Endothelial cell of umbilical vein (primary cell): ENCODE measurements around the gene CC2D1A. TPM values are rescaled to one million over a fixed set of nuclear protein-coding genes. Genes with fewer than 3 reads are reported as not detected.

ENCODE experiments used
- BruUV-seq: library from RNA; stranded (reverse); fragments of 400-500 nt; replicated peaks from 2 replicates; lab custom pipeline; 2021; lab: Mats Ljungman, UMichigan
- CTCF ChIA-PET: fragments of 300-600, 350-600 bp; sonication (Branson Sonifier 250); formaldehyde crosslinking; loops from one replicate; lab custom pipeline; 2021; ENCODE audit warnings: antibody characterized with exemption, inconsistent platforms; lab: Charles Lee
- POLR2A ChIA-PET: fragments of 300-600, 350-600 bp; sonication (Branson Sonifier 250); formaldehyde crosslinking; loops from one replicate; lab custom pipeline; 2021; ENCODE audit warnings: antibody characterized with exemption, inconsistent platforms; lab: Charles Lee
- DNase-seq: peaks from one replicate; pipeline ENCODE4 v3.0.0-alpha.2; 2011; ENCODE audit warnings: low read depth, low spot score
- FAIRE-seq: peaks from 2 replicates; lab custom pipeline; 2011; peaks lifted over from hg19 to GRCh38; lab: Jason Lieb, UNC
- H2AFZ ChIP-seq: 2 replicates; pipeline ENCODE4 v1.6.0; 2012; ENCODE audit warnings: low read depth, low read length, control low read depth, inconsistent platforms
- H3K27ac ChIP-seq: 2 replicates; pipeline ENCODE4 v1.5.1; 2011; ENCODE audit warnings: low read depth, mild to moderate bottlenecking, control low read depth, low read length, moderate library complexity; ENCODE audit not compliant: insufficient read depth
- H3K27me3 ChIP-seq, 2 experiments: 2 replicates each; pipeline versions ENCODE4 v1.6.0 to v1.6.1; 2011; ENCODE audit warnings: low read length in 2 of 2, mixed read lengths in 1 of 2; ENCODE audit not compliant: control insufficient read depth in 2 of 2, insufficient read depth in 2 of 2
- H3K36me3 ChIP-seq, 2 experiments: 2 replicates in 1 of 2; 3 replicates in 1 of 2; pipeline ENCODE4 v1.5.1; 2011; ENCODE audit warnings: low read length in 2 of 2, mild to moderate bottlenecking in 1 of 2, moderate library complexity in 1 of 2; ENCODE audit not compliant: control insufficient read depth in 2 of 2, insufficient read depth in 2 of 2; ENCODE audit errors: extremely low read depth in 1 of 2
- H3K4me1 ChIP-seq: 3 replicates; pipeline ENCODE4 v1.5.1; 2011; ENCODE audit warnings: mild to moderate bottlenecking, low read length; ENCODE audit not compliant: control insufficient read depth, insufficient read depth; ENCODE audit errors: extremely low read depth
- H3K4me2 ChIP-seq: 2 replicates; pipeline ENCODE4 v1.6.1; 2011; ENCODE audit warnings: low read length, control low read depth, mixed read lengths; ENCODE audit not compliant: insufficient read depth
- H3K4me3 ChIP-seq, 3 experiments: fragments of 200-600 bp in 1 of 3; sonication (generic), shearing (Covaris generic) in 1 of 3; replicated peaks in 1 of 3; 2 replicates each; pipeline ENCODE4 v1.5.1; 2011 to 2016; ENCODE audit warnings: control low read depth in 3 of 3, low read length in 3 of 3, mild to moderate bottlenecking in 2 of 3, inconsistent platforms in 1 of 3, low read depth in 1 of 3, moderate library complexity in 1 of 3; ENCODE audit not compliant: insufficient read depth in 1 of 3
- H3K79me2 ChIP-seq: 2 replicates; pipeline ENCODE4 v1.6.0; 2012; ENCODE audit warnings: low read length, inconsistent platforms; ENCODE audit not compliant: control insufficient read depth, insufficient read depth
- H3K9ac ChIP-seq: replicated peaks from 2 replicates; pipeline ENCODE3; 2011; ENCODE audit warnings: low read length, control low read depth; ENCODE audit not compliant: insufficient read depth; ENCODE audit errors: extremely low read depth
- H3K9me1 ChIP-seq: replicated peaks from 3 replicates; pipeline ENCODE4 v1.6.0; 2011; ENCODE audit warnings: mild to moderate bottlenecking, low read length; ENCODE audit not compliant: control insufficient read depth, insufficient read depth; ENCODE audit errors: extremely low read depth
- H3K9me3 ChIP-seq: replicated peaks from 2 replicates; pipeline ENCODE4 v1.5.1; 2012; ENCODE audit warnings: low read length, inconsistent platforms; ENCODE audit not compliant: control insufficient read depth, insufficient read depth
- H4K20me1 ChIP-seq: replicated peaks from 2 replicates; pipeline ENCODE3; 2011; ENCODE audit warnings: mild to moderate bottlenecking, low read length; ENCODE audit not compliant: control insufficient read depth, insufficient read depth; ENCODE audit errors: extremely low read depth
- CTCF ChIP-seq, 2 donors: IDR thresholded peaks; 1 replicate in 1 of 2; 2 replicates in 1 of 2; pipeline ENCODE4 v1.5.1; 2011; ENCODE audit warnings: low read length in 2 of 2, mild to moderate bottlenecking in 2 of 2, moderate library complexity in 2 of 2, control low read depth in 1 of 2, inconsistent platforms in 1 of 2, low read depth in 1 of 2; ENCODE audit not compliant: insufficient read depth in 1 of 2; ENCODE audit errors: extremely low read depth in 1 of 2
- EZH2 ChIP-seq: IDR thresholded peaks from 2 replicates; pipeline ENCODE4 v1.6.1; 2012; ENCODE audit warnings: borderline replicate concordance, low read depth, mild to moderate bottlenecking, moderate library complexity, low read length, inconsistent platforms; ENCODE audit not compliant: severe bottlenecking
- FOS ChIP-seq: IDR thresholded peaks from 2 replicates; pipeline ENCODE4 v1.6.1; 2011; ENCODE audit warnings: mild to moderate bottlenecking, low read length, moderate library complexity, borderline replicate concordance; ENCODE audit not compliant: insufficient read depth
- GATA2 ChIP-seq: IDR thresholded peaks from 2 replicates; pipeline ENCODE4 v1.7.0; 2011; ENCODE audit warnings: low read depth, mild to moderate bottlenecking, moderate library complexity, mixed read lengths, low read length; ENCODE audit not compliant: insufficient read length, insufficient read depth
- JUN ChIP-seq: IDR thresholded peaks from 2 replicates; pipeline ENCODE4 v1.6.1; 2011; ENCODE audit warnings: borderline replicate concordance, low read depth; ENCODE audit not compliant: insufficient read length, insufficient read depth
- MAX ChIP-seq: IDR thresholded peaks from 2 replicates; pipeline ENCODE4 v1.6.1; 2011; ENCODE audit not compliant: insufficient read depth, insufficient read length
- MYC ChIP-seq: IDR thresholded peaks from one replicate; pipeline ENCODE4 v1.6.1; 2011; ENCODE audit warnings: mild to moderate bottlenecking, low read depth, low read length
- POLR2A ChIP-seq: IDR thresholded peaks from 2 replicates; pipeline ENCODE4 v1.6.1; 2012; ENCODE audit warnings: low read depth, mild to moderate bottlenecking, control low read depth, low read length
- POLR2AphosphoS5 ChIP-seq: IDR thresholded peaks from 2 replicates; pipeline ENCODE4 v1.6.1; 2012; ENCODE audit warnings: low read depth, mild to moderate bottlenecking, control low read depth, low read length, moderate library complexity; ENCODE audit not compliant: insufficient read depth
- dilution Hi-C: fragments of 300-500 bp; cut with MboI; formaldehyde crosslinking; loops from one replicate; pipeline ENCODE4 v1.15.0; 2019; ENCODE audit warnings: low sequenced_read_pairs; ENCODE audit not compliant: extremely low pct_ligation_motif_present
- intact Hi-C: fragments of 100-400 bp; cut with micrococcal nuclease; formaldehyde crosslinking; loops from one replicate; pipeline ENCODE4 v1.10.0; 2022
- polyA plus RNA-seq, 4 experiments: library from polyadenylated mRNA; depleted of rRNA in 3 of 4; stranded (reverse) in 3 of 4; unstranded in 1 of 4; fragments of >200 nt; gene quantifications; 2 replicates each; pipeline versions ENCODE4 v1.2.1 to v1.2.3, GENCODE V29; 2011 to 2012; ENCODE audit warnings: missing spikeins in 1 of 4
- total RNA-seq: library from RNA; stranded (reverse); gene quantifications from 2 replicates; pipeline ENCODE4 v1.2.3, GENCODE V29; 2021

Gene CC2D1A
- total and polyA plus RNA-seq, 2 donors (not counting 3 experiments of a cell fraction or from before 2014, with no cell fraction given): 13.6 to 33.7 TPM

GRCh38 chr19:13976446-13976845 lies 70.4 kb downstream of the CC2D1A start:
- Histone ChIP-seq H3K4me3 (no peak overlapping the region), H3K9me3 (no peaks in the 10 kb centered on the region), H3K79me2 (no peaks in the 10 kb centered on the region), H3K9ac (no peak overlapping the region), H4K20me1 (no peaks in the 10 kb centered on the region), H3K36me3 (peaks cover 0 to 2% of the 10 kb centered on the region in 2 experiments), H3K9me1 (no peaks in the 10 kb centered on the region), H3K4me2 (no peak overlapping the region), H2AFZ (no peak overlapping the region), H3K27ac (no peak overlapping the region), H3K4me1 (peaks cover 9% of the 10 kb centered on the region), H3K27me3 (no peaks in the 10 kb centered on the region)
- intact Hi-C loops: no loop called here
- dilution Hi-C loops: no loop called here
- CTCF ChIA-PET: interaction anchor here (0.7 to 1.5 kb wide), 2 partner anchors 46 to 1011 kb away, joined by 3 to 4 read pairs; no protein-coding TSS in a partner anchor
- POLR2A ChIA-PET: no interaction called here
- FAIRE-seq (no peak), DNase-seq (no peak)
- no TSS peak for BruUV-seq
- TF ChIP-seq GATA2 (no peak), CTCF (IDR thresholded peaks at IDR 0.05; ENCODE audit: extremely low read depth in 1 of 2, insufficient read depth in 1 of 2, low read depth in 1 of 2, low read length in 2 of 2) (no peak), MAX (no peak), POLR2AphosphoS5 (no peak)

- Histone ChIP-seq H3K4me3 (no peak overlapping the region), H3K36me3 (peaks cover 0 to 4% of the 10 kb centered on the region in 2 experiments), H3K4me2 (no peak overlapping the region), H4K20me1 (no peaks in the 10 kb centered on the region), H3K9ac (no peak overlapping the region), H3K9me3 (no peaks in the 10 kb centered on the region), H3K27ac (no peak overlapping the region), H2AFZ (no peak overlapping the region), H3K9me1 (no peaks in the 10 kb centered on the region), H3K4me1 (peaks cover 9% of the 10 kb centered on the region), H3K27me3 (no peaks in the 10 kb centered on the region), H3K79me2 (no peaks in the 10 kb centered on the region)
- TF ChIP-seq EZH2: no peak
- no peak for TF ChIP-seq GATA2
- no peak for TF ChIP-seq CTCF (IDR thresholded peaks at IDR 0.05; ENCODE audit: extremely low read depth in 1 of 2, insufficient read depth in 1 of 2, low read depth in 1 of 2, low read length in 2 of 2)
- no peak for TF ChIP-seq JUN
- no peak for TF ChIP-seq MYC
- TF ChIP-seq MAX: no peak
- TF ChIP-seq POLR2AphosphoS5: no peak
- TF ChIP-seq POLR2A: no peak
- no peak for TF ChIP-seq FOS
- DNase-seq (no peak), FAIRE-seq (no peak)
- no TSS peak for BruUV-seq
- ChIA-PET CTCF (interaction anchor here (0.7 to 2.5 kb wide), 10 partner anchors 10 to 94 kb away, joined by 3 to 13 read pairs (median 4); partner anchors contain the start of genes DCAF15, IL27RA, MISP3 and RFX1), POLR2A (no interaction called here)
- dilution Hi-C loops (no loop called here), intact Hi-C loops (loop anchor here (1.0 kb wide), 2 partner anchors 8 to 27 kb away; no protein-coding TSS in a partner anchor)
Observed at GRCh38 chr19:13977803-13978202, 71.8 kb downstream of the CC2D1A start.
